ENCODE data around the gene DCTN2.

DNA sequence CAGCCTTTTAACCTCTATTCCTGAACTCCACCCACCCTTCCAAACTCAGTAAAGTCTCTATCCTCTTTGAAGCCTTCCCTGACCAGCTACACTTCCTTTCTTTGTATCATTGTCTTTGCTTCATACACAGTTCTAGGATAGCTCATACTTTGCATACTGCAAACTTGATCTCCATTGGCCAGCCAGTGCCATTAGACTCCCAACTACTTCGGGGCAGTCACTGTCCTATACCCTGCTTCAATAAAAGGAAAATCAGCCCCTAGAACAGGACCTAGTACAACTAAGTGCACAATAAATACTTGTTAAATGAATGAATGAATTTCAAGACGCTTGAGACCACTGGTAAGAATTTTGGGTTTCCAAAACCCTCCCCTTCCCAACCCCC is 43.5 kb upstream of the DCTN2 start:
- no peak for TF ChIP-seq YY1 (IDR thresholded peaks at IDR 0.05; ENCODE audit: insufficient read depth, insufficient read length)
- TF ChIP-seq SUZ12 (IDR thresholded peaks at IDR 0.05; ENCODE audit: extremely low read depth, insufficient read depth, insufficient read length): no peak
- TF ChIP-seq ZNF274 (IDR thresholded peaks at IDR 0.05; ENCODE audit: low read depth, low read length): no peak
